Glomerular visceral epithelial cell (primary cell): ENCODE measurements around the gene SLC9A5.

Experiments
- DNase-seq: peaks from one replicate; pipeline ENCODE4 v3.0.0-alpha.2; 2016; ENCODE audit errors: extremely low spot score

Gene SLC9A5

DNA sequence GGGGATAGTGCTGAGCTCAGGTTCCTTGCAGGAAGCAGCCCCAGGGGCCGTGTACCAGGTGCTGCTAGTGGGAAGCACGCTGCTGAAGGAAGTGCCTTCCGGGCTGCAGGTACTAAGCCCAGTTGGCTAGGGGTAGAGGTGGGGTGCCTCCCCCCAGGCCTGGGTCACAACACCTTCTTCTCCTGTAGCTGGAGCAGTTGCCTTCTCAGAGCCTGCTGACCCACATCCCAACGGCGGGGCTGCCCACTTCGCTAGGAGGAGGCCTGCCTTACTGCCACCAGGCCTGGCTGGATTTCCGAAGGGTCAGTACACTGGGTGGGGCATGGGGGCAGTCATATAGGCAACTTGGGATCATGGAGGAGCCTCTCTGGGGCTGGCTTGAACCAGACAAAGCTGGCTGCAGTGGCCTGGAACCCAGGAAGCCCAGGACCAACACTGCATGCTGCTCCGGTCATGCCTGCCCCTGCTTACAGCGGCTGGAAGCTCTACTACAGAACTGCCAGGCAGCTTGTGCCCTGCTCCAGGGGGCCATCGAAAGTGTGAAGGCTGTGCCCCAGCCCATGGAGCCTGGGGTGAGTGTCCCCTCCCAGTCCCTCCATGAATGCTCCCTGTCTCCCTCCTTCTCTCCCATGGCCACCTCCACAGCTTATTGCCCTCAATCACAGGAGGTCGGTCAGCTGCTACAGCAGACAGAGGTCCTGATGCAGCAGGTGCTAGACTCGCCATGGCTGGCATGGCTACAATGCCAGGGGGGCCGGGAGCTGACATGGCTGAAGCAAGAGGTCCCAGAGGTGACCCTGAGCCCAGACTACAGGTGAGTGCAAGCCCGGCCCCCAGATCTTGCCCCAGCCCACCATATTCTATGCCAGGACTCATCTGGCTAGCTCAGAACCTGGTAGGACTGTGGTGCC, 33.0 kb downstream of the SLC9A5 start:
- DNase-seq: no peak

DNA sequence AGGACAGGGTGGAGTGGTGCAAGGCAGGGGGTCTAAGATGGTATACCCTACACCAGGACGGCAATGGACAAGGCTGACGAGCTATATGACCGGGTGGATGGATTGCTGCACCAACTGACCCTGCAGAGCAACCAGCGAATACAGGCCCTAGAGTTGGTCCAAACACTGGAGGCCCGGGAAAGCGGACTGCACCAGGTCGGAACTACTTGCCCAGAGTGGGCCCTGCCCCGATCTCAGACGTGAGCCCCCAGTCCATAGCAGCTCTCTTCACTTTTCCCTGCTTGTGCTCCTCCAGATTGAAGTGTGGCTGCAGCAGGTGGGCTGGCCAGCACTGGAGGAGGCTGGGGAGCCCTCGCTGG, 33.6 kb downstream of the SLC9A5 start:
- DNase-seq: no peak

DNA sequence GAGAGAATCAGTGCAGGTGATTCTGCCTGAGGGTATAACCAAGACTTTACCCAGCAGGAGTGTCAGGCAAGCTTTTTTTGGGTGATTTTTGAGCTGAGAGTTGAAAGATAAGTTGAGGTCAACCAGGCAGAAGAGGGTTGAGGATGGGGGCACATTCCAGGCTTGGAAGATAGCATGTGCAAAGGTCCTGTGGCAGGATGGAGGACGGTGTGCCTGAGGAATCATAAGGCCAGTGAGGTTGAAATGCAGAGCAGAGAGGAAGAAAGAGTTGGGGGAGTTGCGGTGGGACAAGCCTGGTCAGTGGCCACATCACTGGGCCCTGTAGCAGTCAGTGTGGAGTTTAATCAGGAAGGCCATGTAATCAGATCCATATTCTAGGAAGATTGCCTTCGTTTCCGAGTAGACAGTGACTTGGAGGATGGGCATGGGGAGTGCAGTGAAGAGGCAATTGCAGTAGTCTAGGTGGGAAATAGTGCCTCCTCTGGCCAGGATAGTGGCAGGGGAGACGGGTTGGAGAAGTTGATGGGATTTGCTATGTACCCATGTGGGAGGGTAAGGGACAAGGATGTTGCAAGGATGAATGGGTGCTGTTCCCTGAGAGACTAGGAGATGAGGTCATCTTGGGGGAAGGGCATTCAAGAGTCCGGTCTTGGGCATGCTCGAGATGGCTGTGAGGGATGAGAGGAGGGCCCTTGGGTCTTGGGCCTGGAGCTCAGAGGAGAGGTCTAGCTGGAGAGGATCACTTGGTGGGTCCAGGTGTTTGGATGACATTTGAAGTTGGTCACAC, 34.5 kb downstream of the SLC9A5 start:
- peak; percentile 36 for DNase-seq

DNA sequence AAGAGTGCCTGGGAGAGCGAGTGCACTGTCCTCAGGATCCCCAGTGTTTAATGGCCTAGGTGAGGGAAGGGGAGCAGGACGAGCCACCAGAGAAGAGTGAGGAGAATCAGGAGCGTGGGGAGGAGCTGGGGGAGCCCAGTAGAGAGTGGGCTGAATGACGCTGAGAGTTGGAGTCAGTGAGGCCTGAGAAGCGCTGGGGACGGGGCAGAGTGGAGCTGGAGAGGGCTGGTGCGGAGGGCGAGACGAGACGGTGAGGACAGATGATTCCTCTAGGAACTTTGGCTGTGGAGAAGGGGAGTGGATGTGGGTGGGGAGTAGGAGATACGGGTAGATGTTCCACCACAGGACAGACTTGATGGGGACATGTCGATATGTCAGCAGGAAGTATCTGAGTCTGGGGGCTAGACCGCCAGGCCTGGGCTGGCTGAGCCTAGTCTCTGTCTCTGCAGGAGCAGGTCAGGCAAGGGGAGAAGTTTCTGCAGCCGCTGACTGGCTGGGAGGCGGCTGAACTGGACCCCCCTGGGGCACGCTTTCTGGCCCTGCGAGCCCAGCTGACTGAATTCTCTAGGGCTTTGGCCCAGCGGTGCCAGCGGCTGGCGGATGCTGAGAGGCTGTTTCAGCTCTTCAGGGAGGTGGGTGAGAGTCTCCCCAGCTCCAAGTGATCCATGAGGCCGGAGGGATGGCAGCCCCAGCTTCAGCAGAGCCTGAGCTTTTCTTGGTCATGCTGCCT, 35.2 kb downstream of the SLC9A5 start:
- no peak for DNase-seq

DNA sequence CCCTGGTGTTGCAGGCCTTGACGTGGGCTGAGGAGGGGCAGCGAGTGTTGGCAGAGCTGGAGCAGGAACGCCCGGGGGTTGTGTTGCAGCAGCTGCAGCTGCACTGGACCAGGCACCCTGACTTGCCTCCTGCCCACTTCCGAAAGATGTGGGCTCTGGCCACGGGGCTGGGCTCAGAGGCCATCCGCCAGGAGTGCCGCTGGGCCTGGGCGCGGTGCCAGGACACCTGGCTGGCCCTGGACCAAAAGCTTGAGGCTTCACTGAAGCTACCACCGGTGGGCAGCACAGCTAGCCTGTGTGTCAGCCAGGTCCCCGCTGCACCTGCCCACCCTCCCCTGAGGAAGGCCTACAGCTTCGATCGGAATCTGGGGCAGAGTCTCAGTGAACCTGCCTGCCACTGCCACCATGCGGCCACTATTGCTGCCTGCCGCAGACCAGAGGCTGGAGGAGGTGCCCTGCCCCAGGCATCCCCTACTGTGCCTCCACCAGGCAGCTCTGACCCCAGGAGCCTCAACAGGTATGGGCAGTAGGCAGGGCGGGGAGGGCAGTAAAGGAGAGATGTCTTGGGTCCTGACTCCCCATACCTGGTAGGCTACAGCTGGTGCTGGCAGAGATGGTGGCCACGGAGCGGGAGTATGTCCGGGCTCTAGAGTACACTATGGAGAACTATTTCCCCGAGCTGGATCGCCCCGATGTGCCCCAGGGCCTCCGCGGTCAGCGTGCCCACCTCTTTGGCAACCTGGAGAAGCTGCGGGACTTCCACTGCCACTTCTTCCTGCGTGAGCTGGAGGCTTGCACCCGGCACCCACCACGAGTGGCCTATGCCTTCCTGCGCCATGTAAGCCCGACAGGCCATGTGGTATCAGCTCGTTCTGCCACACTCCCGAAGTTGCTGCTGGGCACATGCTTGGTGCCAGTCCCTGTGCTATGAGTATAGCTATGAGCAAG, 36.2 kb downstream of the SLC9A5 start:
- DNase-seq: peak; percentile 44

DNA sequence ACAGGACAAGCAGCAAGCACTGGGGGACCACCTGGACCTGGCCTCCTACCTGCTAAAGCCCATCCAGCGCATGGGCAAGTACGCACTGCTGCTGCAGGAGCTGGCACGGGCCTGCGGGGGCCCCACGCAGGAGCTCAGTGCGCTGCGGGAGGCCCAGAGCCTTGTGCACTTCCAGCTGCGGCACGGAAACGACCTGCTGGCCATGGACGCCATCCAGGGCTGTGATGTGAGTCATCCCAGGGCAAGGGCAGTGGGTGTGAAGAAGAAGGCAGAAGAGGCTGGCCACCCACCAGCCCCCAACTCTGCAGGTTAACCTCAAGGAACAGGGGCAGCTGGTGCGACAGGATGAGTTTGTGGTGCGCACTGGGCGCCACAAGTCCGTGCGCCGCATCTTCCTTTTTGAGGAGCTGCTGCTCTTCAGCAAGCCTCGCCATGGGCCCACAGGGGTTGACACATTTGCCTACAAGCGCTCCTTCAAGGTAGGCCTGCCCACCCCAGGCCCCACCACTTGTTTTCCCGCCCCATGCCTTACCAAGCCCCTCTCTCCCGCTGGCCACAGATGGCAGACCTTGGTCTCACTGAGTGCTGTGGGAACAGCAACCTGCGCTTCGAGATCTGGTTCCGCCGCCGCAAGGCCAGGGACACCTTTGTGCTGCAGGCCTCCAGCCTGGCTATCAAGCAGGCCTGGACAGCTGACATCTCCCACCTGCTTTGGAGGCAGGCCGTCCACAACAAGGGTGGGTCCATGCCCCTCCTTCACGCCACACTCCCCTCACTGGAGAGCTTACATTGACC, 37.9 kb downstream of the SLC9A5 start:
- no peak for DNase-seq

DNA sequence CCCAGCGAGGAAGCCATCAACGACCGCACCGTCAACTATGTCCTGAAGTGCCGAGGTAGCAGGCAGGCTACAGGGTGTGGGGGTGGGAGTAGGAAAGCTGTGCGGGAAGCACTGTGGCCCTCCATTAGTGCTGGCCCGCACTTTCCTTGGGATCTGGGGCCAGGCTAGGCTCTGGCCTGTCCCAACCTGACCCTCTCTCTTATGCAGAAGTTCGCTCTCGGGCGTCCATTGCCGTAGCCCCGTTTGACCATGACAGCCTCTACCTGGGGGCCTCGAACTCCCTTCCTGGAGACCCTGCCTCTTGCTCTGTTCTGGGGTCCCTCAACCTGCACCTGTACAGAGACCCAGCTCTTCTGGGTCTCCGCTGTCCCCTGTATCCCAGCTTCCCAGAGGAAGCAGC, 39.2 kb downstream of the SLC9A5 start:
- DNase-seq: no peak

DNA sequence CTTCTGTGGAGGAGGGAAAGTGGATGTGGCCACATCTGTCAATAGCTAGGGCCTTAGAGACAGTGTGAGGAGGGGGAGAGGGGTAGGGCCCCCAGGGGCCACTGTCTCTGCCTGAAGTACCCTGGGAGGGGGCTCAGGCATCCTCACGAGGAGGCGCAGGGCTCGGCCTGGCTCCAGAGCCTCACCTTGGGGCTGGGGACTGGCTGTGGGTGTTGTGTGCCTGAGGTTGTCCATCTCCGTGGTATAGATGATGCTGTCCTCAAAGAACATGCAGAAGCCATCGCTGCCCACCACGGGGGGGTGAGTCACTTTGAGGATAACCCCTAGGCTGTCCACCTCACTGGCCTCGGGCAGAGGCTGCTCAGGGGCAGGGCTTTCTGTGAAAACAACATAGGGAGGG, 42.7 kb downstream of the SLC9A5 start:
- no peak for DNase-seq

DNA sequence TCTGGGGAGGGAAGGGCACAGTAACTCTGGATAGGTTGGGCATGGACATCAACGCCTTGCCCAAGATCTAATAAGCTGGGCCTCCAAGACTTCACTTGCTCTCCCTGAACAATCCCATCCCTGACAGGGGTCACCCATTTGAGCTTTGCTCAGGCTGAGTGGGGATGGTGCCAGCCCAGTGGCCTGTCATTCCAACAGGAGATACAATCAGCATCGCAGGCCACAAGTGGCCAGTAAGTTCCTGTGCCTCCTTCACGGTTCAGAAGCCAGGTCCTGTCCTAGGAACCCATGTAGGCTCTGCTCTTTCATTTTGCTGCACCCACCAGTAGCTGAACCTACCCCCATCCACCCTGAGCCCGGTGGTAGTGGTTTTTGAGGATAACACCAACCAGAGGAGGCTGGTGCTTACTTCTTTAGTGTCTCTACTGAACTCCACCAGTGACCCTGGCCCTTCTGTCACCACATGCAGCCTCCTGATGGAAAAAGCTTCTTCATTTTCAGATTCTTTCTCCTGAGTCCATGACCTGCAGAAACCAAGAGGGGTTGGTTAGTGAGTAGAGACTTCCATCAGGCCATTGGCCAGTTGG, 45.5 kb downstream of the SLC9A5 start:
- no peak for DNase-seq

DNA sequence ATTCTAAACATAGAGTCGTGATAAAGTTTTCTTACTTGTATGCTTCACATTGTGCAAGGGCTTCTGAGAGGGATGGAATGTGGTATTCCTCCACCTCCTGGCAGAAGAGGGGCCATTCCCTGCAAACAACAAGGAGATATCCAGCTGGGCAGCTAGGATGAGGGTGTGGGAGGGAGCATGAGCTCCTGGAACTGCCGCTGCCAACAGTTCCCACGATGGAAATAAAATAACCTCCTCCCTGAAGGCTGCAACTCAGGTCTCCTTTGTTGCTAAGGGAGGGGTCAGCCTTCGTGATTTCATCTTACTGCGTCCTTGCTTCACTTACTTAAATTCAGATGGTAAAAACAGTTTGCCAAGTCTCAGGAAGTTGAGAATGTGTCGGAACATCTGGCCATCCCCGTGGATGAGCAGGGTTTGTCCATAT, 46.2 kb downstream of the SLC9A5 start:
- no peak for DNase-seq

DNA sequence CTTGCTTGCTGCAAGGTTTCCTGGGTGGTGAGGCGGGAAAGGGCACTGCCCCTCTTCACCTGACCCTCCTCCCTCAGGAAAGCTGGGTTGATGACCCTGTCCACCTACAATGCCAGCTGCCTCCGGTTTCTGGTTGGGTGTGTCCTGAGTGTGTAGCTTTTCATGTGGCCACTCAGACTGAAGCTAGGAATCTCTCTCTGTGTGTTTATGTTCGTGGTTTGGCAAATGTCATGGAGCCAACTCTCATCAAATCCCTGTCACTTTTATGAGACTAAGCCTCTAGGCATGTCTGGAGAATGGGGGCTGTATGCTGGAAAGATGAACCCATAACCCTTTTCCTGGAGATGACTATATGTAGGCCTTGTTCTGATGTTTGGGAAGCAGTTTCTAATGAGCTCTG, 47.6 kb downstream of the SLC9A5 start:
- peak; percentile 18 for DNase-seq

DNA sequence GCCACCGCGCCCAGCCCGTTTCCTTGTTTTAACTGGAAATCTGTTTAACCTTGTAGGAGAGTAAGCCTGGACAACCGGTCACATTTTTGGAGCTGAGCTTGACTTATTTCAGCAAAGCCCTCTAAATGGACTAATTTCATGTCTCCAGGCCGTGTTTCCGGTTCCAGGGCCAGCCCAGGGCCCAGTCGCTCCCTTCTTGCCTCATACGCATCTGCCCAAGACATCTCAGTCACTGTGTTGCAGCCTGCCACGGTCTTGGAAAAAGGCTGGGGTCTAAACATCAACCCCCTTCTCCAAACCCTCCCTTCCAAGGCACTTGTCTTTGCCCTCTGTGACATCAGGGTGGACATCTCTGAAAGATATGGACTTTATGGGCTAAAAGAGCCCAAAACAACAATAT, 49.5 kb downstream of the SLC9A5 start:
- no peak for DNase-seq

DNA sequence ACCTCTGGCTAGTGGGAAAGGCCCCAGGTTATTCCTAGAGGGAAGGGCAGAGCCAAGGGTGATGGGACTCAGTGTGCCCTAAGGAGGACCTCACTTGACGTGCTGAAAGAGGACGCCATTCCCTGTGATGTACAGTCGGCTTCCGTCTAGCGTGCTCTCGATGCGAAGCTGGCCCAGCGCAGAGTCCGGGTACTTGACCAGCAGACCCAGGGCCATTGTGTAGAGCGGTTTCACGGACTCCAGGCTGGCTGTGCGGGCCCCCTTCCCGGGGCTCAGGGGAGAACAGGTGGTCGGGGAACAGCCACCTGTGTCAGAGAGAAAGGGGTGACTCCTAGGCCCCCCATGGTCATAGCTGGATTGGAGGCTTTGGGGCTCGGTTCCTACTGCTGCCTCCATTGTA, 50.5 kb downstream of the SLC9A5 start:
- no peak for DNase-seq

DNA sequence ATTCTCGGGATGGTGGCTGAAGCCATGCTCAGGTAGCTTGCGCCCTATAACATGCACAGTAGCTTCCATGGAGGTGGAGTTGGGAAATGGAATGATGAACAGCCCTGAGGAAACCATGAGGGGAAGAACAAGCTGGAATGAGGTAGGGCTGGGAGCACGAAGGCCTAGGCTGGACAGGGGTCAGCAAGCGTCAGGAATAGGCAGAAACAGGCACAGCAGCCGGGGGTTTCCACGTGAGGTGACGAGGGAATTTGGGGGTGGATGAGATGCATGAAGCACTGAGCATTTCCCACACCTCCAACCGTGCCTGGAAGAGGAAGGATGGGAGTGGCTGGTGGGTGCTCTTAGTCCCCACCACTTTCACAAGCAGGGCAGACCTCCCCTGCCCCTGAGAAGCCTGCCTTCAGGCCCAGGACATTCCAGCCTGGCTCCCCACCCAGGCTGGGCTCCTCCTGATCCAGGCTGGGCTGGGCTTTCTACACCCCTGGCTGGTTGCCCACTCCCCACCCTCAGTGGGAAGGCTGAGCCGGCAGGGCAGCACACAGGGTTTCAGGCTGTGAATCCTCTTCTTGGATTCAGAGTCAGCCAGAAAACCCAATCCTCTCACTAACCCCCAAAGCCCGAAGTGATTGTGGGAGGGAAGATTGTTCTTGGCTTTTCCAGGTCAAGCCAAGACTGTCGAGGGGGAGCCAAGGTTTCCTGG, 52.5 kb downstream of the SLC9A5 start:
- DNase-seq: no peak

DNA sequence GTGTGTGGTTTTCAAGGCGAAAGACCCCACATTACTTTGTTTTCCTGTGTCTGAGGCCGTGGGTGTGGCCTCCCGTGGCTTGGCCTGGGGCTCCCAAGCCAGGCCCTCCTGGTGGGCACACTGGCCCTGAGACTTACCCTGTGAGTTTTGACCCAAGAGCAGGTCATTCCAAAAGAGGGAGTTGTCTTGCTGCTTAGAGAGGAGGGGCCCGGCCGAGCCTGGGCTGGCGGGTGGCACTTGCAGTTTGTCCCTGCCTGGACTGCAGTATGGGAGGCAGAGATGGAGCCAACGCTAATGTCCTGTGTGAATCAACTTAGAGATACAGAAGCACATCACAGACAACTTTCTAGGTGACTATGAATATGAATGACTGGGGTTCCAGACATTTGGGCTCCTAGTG, 53.3 kb downstream of the SLC9A5 start:
- DNase-seq: no peak

DNA sequence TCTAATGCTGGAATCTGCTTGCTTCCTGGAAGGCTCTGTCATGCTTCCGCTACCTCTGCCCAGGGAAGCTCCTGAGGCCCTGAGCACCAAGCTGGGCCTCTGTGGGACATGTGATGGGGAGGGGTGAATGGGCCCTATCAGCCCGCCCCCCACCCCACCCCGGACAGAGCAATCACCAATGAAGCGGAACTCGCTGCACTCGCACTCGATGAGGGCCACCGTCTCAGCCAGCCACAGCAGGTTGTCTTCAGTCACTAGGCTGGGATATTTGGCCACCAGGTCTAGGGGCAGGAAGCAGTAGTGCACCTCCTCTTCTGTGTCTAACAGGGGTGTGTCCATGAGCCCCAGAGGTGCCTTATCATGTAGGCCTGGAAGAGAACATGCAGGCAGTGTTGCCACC, 54.2 kb downstream of the SLC9A5 start:
- DNase-seq: no peak

DNA sequence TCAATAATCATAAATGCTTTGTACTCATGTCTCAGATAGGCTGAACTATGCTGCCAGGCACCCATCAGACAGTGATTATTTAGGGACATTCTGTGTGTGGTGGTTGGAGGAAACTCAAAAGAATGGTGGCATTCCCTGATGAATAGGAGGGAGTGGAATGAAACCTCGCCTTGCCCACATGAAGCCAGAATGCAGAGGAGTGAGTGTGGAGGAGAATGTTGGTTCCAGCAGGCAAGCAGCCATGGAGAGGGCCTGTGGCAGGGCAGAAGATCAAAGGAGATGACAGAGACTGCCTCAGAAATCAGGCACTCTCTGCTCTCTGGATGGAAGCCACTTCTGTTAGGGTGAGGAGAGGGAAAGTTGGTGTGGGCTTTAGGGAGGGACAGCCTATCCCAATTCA, 55.2 kb downstream of the SLC9A5 start:
- no peak for DNase-seq

DNA sequence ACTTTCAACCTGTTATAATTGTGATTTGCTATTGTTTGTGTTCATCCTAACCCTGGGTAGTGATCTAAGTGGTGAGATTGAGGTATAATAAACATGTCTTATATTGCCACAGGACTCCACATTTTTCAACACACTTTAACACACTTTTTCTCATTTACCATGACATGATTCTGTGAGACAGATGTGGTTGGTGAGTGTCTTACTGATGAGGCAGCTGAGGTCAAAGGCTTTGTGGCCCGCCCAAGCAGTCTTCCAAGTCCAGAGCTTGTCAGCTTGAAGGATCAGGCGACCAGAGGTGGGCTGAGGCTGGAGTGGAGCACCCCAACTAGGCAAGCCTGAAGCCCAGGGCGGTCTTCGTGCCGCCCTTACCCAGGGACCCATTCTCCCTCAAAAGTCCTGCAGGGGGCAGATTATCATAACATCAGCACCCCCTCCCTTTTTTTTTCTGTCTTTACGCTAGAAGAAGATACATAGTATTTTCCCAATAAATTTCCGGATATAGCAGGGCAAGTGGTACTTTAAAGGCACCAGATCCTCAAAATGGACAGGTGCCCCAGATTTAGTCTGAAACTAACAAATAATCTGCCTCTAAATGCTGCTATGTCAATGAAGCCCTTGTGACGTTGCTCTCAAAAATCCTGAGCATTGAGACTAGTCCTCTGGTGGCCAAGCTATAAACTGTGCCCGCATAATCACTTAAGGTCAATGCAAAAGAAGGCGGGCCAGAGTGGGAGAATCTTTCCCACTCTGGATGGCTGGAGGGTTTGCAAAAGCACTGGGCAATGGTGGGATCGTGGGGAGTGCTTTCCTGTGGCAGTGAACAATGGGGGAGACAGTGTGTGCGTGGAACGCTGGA, 56.7 kb downstream of the SLC9A5 start:
- DNase-seq: no peak

DNA sequence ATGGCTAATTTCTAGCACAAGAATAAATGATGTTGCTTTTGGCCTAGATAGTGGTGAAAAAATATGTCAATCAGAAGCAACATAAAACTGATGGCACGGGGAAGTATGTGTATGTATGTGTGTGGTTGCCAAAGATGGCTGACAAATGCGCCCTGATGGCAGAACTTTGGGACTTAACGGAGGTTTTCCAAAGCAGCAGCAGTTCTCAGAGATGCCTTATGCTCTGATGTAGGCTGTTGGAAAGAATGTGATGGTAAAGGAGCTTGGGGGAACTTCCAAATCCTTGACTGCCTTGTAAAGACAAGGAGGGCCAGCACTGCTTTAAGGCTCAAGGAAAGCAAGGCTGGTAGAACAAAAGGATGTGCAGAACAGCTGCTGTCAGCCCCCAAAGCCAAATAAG, 61.8 kb downstream of the SLC9A5 start:
- no peak for DNase-seq
